Stimulated activated CD8-positive, alpha-beta memory T cell treated with anti-CD3 and anti-CD28 coated beads, Interleukin-7, amount 100 ng/mL, for 24 hours (primary cell): ENCODE data around the gene POU6F2.
"Not testable (repeated sequence)": the region's sequence is repeated elsewhere in the genome, so short reads cannot be mapped to it uniquely, and the experiment has no call there.

Experiments
- DNase-seq: peaks from one replicate; pipeline ENCODE4 v3.0.0-alpha.2; 2020; ENCODE audit warnings: low read depth

Gene POU6F2

GRCh38 chr7:38992203-38992602, 14.5 kb downstream of the POU6F2 start:
- no peak for DNase-seq

GRCh38 chr7:39001595-39001994, 23.9 kb downstream of the POU6F2 start:
- no peak for DNase-seq

GRCh38 chr7:39002755-39003154, 25.0 kb downstream of the POU6F2 start:
- no peak for DNase-seq

DNA sequence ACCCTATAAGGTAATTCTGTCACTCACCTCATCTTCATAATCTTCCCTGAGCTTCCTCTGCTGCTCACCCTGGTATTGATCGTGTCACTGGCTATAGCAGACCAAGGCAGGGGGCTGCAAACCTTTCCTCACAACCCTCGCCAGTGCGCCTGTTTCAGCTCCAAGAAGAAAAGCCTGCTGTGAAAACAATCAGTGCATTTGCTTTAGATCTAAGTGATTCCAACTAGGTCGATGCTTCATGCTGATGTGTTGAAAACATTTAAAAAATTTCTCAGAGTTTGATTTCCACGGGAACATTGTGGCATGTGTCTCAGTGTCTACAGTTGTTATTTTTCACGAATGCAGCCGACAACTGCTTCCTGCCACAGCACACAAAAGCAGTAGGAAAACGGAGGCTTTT, 27.3 kb downstream of the POU6F2 start:
- DNase-seq: no peak

- no peak for DNase-seq
Observed at GRCh38 chr7:39005461-39005860, 27.8 kb downstream of the POU6F2 start.

GRCh38 chr7:39013049-39013939, 35.6 kb downstream of the POU6F2 start:
- not testable (repeated sequence) for DNase-seq

- no peak for DNase-seq
Observed at GRCh38 chr7:39016609-39017008, 38.9 kb downstream of the POU6F2 start.

DNA sequence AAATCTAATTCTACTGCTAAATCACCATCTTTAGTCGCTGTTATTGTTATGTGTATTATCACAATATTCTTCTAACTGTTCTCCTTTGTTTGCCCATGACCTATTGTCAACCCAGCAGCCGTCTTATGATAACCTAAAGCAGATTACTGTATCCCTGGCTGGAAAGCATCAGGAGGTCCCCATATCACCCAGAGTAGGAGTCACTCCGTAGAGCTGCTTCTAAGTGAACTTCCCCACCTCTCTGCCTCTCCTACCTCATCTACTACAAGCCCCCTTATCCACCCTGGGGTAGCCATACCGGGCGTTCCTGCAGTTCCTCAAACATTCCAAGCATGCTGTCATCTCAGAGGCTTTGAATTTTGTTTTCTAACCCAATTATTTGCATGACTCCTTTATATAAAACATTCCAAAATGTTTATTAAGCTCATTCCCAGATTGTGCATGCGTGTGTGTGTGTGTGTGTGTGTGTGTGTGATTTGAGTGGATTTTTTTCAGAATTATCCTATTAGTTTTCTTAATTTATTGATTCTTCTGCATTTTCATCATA, 39.7 kb downstream of the POU6F2 start:
- DNase-seq: no peak

DNA sequence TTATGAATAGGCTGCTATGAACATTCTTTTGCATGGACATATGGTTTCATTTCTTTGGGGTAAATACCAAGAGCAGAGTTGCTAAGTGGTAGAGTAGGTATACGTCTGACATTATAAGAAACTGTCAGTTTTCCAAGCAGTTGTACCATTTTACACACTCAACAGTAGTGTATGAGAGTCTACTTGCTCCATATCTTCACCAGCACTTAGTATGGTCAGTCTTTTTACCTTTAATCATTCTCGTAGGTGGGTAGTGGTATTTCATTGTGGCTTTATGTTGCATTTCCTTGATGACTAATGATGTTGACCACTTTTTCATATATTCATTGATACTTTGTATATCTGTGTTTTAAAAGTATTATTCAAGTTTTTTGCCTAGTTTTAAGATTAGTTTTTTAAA, 45.1 kb downstream of the POU6F2 start:
- DNase-seq: no peak

- no peak for DNase-seq
Observed at GRCh38 chr7:39027491-39027890, 49.8 kb downstream of the POU6F2 start.

- no peak for DNase-seq
Observed at GRCh38 chr7:39033885-39034624, 56.3 kb downstream of the POU6F2 start.

GRCh38 chr7:39035156-39035555, 57.4 kb downstream of the POU6F2 start:
- no peak for DNase-seq

DNA sequence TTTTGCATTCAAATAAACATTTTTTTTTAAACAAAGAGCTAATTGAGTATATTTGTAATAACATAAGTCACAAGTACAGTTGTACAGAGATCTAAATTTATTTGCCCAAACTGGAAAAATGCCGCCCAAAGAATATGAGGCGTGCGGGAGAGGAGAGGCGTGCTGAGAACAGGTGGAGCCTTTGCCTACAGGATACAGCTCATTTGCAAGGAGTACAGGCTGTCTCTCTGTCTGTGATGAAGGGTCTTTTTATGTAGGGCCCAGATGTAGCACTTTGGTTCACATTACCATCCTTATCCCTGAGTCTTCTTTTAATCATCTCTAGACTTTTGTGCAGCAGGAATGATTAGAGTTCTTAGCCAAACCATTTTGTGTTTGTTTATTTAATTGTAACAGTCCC, 58.2 kb downstream of the POU6F2 start:
- no peak for DNase-seq

DNA sequence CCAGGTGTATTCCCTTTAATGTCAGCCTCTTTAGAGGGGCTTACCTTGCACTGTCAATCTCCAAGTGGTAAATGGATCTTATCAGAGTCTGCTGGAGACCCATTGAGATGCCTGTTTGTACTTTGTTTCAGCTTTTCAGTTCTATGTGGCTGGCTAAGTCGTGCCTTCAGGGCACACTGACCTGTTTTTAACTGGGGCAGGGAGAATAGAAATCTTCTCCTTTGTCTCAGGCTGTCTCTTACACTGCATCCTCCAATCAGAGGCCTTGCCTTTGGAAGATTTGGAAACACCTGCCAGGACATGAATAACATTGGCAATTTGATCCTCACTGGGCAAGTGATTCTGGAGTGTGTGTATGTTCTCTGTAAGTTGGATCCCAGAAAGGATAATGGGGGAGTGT, 65.0 kb downstream of the POU6F2 start:
- no peak for DNase-seq

DNA sequence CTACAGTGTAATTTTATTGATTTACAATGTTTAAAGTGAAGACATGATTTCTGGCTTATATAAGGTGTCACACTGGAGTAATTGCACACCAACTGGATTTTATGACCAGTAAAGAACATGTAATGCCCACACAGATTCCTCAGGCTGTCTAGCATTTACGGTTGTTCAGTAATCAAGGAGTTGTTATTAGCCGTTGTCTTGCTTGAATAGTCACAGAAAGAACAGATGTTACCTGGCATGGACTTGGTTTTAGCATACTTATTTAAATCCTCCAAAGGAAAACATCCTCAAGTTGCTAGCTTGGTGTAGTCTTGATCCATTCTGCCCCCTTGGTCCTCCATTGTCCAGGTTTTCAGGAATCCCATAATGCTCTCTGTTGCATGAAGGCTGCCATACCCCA, 65.8 kb downstream of the POU6F2 start:
- DNase-seq: no peak

DNA sequence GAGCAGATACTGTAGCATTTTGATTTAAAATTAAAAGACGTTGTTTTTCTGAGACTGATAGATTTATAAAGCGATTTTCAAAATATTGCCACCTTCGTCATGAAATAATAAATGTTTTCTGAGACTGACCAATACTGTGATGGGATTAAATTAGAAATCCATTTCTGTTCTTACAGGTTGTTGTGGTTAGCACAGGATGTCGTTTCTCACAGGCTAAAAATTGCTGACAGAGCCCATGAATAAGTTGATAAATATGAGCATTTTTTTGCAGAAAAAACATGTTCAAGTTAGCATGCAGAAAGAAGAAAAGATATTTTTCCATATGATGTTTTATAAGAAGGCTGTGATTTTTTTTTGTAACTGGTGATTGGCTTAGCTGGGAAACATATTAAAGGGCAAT, 66.8 kb downstream of the POU6F2 start:
- DNase-seq: no peak

- DNase-seq: no peak
Observed at GRCh38 chr7:39045231-39045630, 67.5 kb downstream of the POU6F2 start.

GRCh38 chr7:39051279-39051678, 73.6 kb downstream of the POU6F2 start:
- DNase-seq: no peak

DNA sequence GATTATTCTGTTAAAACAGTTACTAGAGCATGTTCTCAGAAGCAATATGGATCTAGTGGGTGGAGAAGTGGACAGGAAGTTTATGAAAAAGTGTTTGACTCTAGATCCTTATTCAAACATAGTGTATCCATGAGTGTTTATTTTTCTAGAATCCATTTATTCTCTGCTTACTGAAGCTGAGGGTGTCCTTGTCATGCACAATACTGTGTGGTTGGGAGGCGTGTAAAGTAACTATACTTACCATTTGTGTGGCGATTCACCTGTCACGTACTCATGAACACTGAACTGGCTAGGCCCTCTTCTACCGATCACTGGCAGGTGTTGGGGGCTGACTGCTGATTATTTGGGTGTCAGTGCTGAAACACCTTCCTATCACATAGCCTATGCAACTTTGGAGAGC, 74.0 kb downstream of the POU6F2 start:
- DNase-seq: no peak

GRCh38 chr7:39054731-39055130, 77.0 kb downstream of the POU6F2 start:
- DNase-seq: no peak

- no peak for DNase-seq
Observed at GRCh38 chr7:39056153-39056552, 78.4 kb downstream of the POU6F2 start.

GRCh38 chr7:39062811-39063210, 85.1 kb downstream of the POU6F2 start:
- DNase-seq: no peak

DNA sequence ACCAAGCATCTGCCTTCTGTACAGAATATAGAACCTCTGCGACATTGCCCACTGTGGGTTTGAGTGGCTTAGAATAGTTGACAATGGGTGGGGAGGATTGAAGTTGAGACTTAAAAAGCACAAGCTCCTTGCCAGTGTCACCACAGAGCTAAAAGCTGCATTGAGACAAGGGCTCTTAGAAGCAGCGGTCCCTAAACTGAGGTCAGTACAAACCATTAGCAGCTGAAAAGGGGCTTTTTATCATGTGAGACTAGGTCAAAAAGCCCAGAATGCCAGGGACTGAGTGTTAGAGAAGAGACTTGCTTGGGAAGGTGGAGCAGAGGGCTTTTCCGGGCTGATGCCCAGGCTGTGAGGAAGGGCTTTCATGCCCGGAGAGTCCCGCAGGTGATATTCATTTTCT, 91.3 kb downstream of the POU6F2 start:
- no peak for DNase-seq
